Measurements from ENCODE around the gene ARHGEF7.

ARHGEF7 gene

GRCh38 chr13:111269508-111269907 is 154.4 kb downstream of the ARHGEF7 start:
- TF ChIP-seq, protein P1, sequence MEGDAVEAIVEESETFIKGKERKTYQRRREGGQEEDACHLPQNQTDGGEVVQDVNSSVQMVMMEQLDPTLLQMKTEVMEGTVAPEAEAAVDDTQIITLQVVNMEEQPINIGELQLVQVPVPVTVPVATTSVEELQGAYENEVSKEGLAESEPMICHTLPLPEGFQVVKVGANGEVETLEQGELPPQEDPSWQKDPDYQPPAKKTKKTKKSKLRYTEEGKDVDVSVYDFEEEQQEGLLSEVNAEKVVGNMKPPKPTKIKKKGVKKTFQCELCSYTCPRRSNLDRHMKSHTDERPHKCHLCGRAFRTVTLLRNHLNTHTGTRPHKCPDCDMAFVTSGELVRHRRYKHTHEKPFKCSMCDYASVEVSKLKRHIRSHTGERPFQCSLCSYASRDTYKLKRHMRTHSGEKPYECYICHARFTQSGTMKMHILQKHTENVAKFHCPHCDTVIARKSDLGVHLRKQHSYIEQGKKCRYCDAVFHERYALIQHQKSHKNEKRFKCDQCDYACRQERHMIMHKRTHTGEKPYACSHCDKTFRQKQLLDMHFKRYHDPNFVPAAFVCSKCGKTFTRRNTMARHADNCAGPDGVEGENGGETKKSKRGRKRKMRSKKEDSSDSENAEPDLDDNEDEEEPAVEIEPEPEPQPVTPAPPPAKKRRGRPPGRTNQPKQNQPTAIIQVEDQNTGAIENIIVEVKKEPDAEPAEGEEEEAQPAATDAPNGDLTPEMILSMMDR (conservative IDR thresholded peaks at IDR 0.05) = no peak
- TF ChIP-seq ZFX (IDR thresholded peaks at IDR 0.05) = no peak
- no peak overlapping the region for H3K27ac ChIP-seq

GRCh38 chr13:111270126-111270525 is 155.0 kb downstream of the ARHGEF7 start:
- H3K27ac ChIP-seq = no peak overlapping the region
- no peak for TF ChIP-seq ZFX (IDR thresholded peaks at IDR 0.05)
- TF ChIP-seq, protein P1 (conservative IDR thresholded peaks at IDR 0.05) = no peak

- no peak overlapping the region for H3K27ac ChIP-seq
- no peak for TF ChIP-seq ZFX (IDR thresholded peaks at IDR 0.05)
- TF ChIP-seq, protein P1 (conservative IDR thresholded peaks at IDR 0.05) = no peak
These were observed 155.9 kb downstream of the ARHGEF7 start for GRCh38 chr13:111270765-111271698.

GRCh38 chr13:111272117-111272516 is 157.0 kb downstream of the ARHGEF7 start:
- TF ChIP-seq, protein P1 (conservative IDR thresholded peaks at IDR 0.05) = no peak
- no peak for TF ChIP-seq ZFX (IDR thresholded peaks at IDR 0.05)
- no peak overlapping the region for H3K27ac ChIP-seq

- no peak for TF ChIP-seq ZFX (IDR thresholded peaks at IDR 0.05)
- TF ChIP-seq, protein P1 (conservative IDR thresholded peaks at IDR 0.05) = no peak
- no peak overlapping the region for H3K27ac ChIP-seq
These were observed 160.3 kb downstream of the ARHGEF7 start for GRCh38 chr13:111275382-111275781.

DNA sequence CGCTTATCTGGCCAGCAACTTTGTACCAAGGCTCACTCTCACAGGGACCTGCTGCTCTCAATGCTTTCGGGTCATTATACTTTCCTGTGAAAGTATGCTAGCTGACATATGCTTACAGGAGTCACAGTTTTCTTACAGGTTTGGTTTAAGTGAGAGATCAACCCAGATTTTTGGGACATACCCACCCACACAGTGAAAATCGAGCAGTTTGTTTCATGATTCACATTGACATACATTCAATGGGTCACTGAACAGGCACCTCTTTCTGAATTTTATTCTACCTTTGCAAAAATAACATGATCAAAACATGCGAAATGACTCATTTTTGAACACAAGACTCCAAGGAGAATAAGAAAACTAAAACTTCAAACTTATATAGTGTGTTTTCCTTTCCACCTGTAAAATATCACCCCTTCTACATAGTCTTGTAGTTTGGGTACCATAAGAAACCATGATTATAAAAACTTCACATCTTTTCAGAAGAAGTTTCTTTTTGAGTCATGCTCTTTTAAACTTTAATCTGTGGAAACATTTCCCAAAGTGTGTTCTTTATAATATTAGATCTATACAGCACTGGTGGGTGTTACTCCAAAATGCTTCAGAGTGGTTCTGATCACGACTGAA is 161.0 kb downstream of the ARHGEF7 start:
- no peak for TF ChIP-seq ZFX (IDR thresholded peaks at IDR 0.05)
- TF ChIP-seq, protein P1 (conservative IDR thresholded peaks at IDR 0.05) = no peak

DNA sequence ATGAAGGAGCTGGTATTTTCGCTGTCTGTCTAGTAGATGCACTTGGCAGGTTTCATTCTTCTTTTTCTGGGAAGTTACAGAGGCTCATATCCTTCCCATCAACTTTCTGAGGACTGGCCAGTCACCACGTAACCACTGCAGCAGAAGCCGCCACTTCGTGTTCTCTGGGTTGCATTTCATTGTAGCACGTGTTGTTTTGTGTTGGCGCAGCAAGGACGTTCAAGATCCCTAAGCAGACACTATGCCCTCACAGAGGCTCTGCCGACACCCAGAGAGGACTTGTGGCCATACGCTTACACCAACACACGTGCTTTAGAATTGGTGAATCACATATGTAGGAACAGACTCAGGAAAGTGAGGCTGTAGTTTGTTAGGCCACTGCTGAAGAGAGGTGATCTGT is 163.1 kb downstream of the ARHGEF7 start:
- H3K27ac ChIP-seq = no peak overlapping the region
- TF ChIP-seq, protein P1 (conservative IDR thresholded peaks at IDR 0.05) = no peak
- no peak for TF ChIP-seq ZFX (IDR thresholded peaks at IDR 0.05)

More for the DNA sequence above, 161.0 kb downstream of the ARHGEF7 start:
- H3K27ac ChIP-seq = no peak overlapping the region

Measured in C4-2B (cell line).